ENCODE data around the gene BBS7. TPM values are rescaled to one million over a fixed set of nuclear protein-coding genes. Genes with fewer than 3 reads are reported as not detected.

The BBS7 gene
- total and polyA plus RNA-seq, 9 of the 15 experiments (the other 6 are each of a cell fraction or from before 2014, with no cell fraction given), result 13.4 to 25.8 (median 16.4) TPM

DNA sequence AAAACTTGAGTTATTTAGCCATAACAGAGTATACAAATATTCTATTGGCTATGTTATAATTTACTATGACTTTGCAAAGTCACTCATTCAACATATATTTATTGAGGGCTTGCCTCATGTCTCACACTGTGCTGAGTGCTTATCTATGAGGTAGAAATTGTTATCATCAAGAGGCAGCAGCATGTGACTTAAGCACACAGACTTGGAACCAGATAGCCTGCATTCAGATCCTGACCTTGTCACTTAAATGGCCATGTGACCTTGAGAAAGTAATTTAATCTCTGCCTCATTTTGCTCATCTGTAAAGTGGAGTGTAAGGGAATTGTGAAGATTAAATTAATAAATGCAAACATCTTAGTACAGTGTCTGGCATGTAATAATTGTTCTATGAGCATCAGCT is 79.3 kb downstream of the BBS7 start (continued):
- TF ChIP-seq, protein P1, sequence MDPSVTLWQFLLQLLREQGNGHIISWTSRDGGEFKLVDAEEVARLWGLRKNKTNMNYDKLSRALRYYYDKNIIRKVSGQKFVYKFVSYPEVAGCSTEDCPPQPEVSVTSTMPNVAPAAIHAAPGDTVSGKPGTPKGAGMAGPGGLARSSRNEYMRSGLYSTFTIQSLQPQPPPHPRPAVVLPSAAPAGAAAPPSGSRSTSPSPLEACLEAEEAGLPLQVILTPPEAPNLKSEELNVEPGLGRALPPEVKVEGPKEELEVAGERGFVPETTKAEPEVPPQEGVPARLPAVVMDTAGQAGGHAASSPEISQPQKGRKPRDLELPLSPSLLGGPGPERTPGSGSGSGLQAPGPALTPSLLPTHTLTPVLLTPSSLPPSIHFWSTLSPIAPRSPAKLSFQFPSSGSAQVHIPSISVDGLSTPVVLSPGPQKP (CRISPR knock-in tag; IDR thresholded peaks at IDR 0.05), result no peak
- TF ChIP-seq ZNF584 (CRISPR knock-in tag; IDR thresholded peaks at IDR 0.05; ENCODE audit: low read depth) (no peak), NONO (IDR thresholded peaks at IDR 0.05; ENCODE audit: low read depth in 2 of 2, low read length in 1 of 2) (no peak), GATAD2A (IDR thresholded peaks at IDR 0.05) (no peak), SRSF3 (IDR thresholded peaks at IDR 0.05; ENCODE audit: insufficient read depth, low read length) (no peak), THRAP3 (IDR thresholded peaks at IDR 0.05; ENCODE audit: borderline replicate concordance) (no peak), NR2C1 (IDR thresholded peaks at IDR 0.05) (peak; percentile 44; the same call in 1 of the 2 replicates), NR2C1 (tag; IDR thresholded peaks at IDR 0.05) (peak; percentile 69), ZNF764 (CRISPR knock-in tag; IDR thresholded peaks at IDR 0.05; ENCODE audit: low read depth) (no peak), TAF15 (IDR thresholded peaks at IDR 0.05; ENCODE audit: low read depth, low read length) (no peak), CREM (IDR thresholded peaks at IDR 0.05; ENCODE audit: low read depth) (peak; percentile 90), ZNF165 (CRISPR knock-in tag; IDR thresholded peaks at IDR 0.05; ENCODE audit: borderline replicate concordance) (no peak), ETV5 (CRISPR knock-in tag; IDR thresholded peaks at IDR 0.05; ENCODE audit: low read depth) (no peak), SP1 (CRISPR knock-in tag; IDR thresholded peaks at IDR 0.05) (peak; percentile 48), ZBTB1 (CRISPR knock-in tag; IDR thresholded peaks at IDR 0.05; ENCODE audit: borderline replicate concordance, low read depth) (no peak), BRD9 (IDR thresholded peaks at IDR 0.05; ENCODE audit: low read depth, partially characterized antibody) (peak; percentile 29), HSF4 (CRISPR knock-in tag; IDR thresholded peaks at IDR 0.05; ENCODE audit: borderline replicate concordance) (no peak)
- TF ChIP-seq, protein P2, sequence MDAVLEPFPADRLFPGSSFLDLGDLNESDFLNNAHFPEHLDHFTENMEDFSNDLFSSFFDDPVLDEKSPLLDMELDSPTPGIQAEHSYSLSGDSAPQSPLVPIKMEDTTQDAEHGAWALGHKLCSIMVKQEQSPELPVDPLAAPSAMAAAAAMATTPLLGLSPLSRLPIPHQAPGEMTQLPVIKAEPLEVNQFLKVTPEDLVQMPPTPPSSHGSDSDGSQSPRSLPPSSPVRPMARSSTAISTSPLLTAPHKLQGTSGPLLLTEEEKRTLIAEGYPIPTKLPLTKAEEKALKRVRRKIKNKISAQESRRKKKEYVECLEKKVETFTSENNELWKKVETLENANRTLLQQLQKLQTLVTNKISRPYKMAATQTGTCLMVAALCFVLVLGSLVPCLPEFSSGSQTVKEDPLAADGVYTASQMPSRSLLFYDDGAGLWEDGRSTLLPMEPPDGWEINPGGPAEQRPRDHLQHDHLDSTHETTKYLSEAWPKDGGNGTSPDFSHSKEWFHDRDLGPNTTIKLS (IDR thresholded peaks at IDR 0.05; ENCODE audit: borderline replicate concordance, low read depth), result peak; percentile 27; the same call in 1 of the 2 replicates
- TF ChIP-seq, protein P3, sequence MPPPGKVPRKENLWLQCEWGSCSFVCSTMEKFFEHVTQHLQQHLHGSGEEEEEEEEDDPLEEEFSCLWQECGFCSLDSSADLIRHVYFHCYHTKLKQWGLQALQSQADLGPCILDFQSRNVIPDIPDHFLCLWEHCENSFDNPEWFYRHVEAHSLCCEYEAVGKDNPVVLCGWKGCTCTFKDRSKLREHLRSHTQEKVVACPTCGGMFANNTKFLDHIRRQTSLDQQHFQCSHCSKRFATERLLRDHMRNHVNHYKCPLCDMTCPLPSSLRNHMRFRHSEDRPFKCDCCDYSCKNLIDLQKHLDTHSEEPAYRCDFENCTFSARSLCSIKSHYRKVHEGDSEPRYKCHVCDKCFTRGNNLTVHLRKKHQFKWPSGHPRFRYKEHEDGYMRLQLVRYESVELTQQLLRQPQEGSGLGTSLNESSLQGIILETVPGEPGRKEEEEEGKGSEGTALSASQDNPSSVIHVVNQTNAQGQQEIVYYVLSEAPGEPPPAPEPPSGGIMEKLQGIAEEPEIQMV (tag; conservative IDR thresholded peaks at IDR 0.05; ENCODE audit: low read depth), result no peak
- TF ChIP-seq, protein P4, sequence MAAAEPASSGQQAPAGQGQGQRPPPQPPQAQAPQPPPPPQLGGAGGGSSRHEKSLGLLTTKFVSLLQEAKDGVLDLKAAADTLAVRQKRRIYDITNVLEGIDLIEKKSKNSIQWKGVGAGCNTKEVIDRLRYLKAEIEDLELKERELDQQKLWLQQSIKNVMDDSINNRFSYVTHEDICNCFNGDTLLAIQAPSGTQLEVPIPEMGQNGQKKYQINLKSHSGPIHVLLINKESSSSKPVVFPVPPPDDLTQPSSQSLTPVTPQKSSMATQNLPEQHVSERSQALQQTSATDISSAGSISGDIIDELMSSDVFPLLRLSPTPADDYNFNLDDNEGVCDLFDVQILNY (CRISPR knock-in tag; IDR thresholded peaks at IDR 0.05), result no peak
- TF ChIP-seq, protein P5, sequence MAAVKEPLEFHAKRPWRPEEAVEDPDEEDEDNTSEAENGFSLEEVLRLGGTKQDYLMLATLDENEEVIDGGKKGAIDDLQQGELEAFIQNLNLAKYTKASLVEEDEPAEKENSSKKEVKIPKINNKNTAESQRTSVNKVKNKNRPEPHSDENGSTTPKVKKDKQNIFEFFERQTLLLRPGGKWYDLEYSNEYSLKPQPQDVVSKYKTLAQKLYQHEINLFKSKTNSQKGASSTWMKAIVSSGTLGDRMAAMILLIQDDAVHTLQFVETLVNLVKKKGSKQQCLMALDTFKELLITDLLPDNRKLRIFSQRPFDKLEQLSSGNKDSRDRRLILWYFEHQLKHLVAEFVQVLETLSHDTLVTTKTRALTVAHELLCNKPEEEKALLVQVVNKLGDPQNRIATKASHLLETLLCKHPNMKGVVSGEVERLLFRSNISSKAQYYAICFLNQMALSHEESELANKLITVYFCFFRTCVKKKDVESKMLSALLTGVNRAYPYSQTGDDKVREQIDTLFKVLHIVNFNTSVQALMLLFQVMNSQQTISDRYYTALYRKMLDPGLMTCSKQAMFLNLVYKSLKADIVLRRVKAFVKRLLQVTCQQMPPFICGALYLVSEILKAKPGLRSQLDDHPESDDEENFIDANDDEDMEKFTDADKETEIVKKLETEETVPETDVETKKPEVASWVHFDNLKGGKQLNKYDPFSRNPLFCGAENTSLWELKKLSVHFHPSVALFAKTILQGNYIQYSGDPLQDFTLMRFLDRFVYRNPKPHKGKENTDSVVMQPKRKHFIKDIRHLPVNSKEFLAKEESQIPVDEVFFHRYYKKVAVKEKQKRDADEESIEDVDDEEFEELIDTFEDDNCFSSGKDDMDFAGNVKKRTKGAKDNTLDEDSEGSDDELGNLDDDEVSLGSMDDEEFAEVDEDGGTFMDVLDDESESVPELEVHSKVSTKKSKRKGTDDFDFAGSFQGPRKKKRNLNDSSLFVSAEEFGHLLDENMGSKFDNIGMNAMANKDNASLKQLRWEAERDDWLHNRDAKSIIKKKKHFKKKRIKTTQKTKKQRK (IDR thresholded peaks at IDR 0.05; ENCODE audit: borderline replicate concordance, low read depth, low read length), result no peak
